NK-92 (cell line): Measurements from ENCODE around the gene NCKAP1.
"Not testable (repeated sequence)": the region's sequence is repeated elsewhere in the genome, so short reads cannot be mapped to it uniquely, and the experiment has no call there.

ENCODE experiments used
- DNase-seq: peaks from one replicate; lab custom pipeline; 2025; ENCODE audit not compliant: unreplicated experiment; lab: John Stamatoyannopoulos, UW

Gene NCKAP1

DNA sequence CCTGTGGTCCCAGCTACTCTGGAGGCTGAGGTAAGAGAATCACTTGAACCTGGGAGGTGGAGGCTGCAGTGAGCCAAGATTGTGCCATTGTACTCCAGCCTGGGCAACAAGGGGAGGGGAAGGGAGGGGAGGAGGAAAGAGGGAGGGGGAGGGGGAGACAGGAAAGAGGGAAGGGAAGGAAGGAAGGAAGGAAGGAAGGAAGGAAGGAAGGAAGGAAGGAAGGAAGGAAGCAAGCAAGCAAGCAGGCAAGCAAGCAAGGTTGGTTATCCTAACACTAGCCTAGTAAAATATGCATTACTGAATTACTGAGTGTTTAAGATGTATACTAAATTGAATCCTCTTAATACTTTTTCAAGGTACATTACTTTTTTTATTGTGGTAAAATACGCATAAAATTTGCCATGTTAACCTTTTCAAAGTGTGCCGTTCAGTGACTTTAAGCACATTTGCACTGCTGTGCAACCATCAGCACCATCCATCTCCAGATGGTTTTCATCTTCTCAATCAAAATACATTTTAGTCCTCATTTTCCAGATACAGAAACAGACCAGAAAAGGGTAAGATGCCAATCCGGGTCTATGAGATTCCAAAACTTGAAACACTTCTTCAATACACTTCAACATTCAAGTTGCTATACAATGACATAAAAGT is 28.9 kb downstream of the NCKAP1 start:
- no peak for DNase-seq

DNA sequence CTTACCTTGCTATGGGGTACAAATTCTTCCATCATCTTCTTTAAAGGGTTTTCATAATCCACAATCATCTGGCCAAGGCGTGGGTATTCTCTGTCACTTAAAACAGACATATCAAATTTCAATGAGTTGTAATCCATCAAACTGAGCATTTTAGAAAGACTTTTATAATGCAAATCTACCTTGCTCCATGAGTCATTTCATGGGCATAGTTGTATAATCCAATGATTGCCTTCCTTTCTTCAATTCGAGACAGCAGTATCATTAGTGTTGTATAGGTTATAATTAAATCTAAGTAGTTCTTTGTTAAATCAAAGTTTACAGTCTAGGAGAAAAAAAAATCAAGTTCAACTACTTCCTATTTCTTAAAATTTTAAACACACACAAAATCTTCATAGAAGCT is 36.3 kb downstream of the NCKAP1 start:
- no peak for DNase-seq

- DNase-seq: no peak
Observed at GRCh38 chr2:183000846-183001245, 37.4 kb downstream of the NCKAP1 start.

- no peak for DNase-seq
Observed at GRCh38 chr2:182999348-183000028, 38.8 kb downstream of the NCKAP1 start.

GRCh38 chr2:182994228-182994912 is 43.9 kb downstream of the NCKAP1 start:
- no peak for DNase-seq

- DNase-seq: no peak
Observed at GRCh38 chr2:182982941-182983340, 55.3 kb downstream of the NCKAP1 start.

GRCh38 chr2:182981475-182981874 is 56.8 kb downstream of the NCKAP1 start:
- not testable (repeated sequence) for DNase-seq

GRCh38 chr2:182980652-182981051 is 57.6 kb downstream of the NCKAP1 start:
- no peak for DNase-seq

DNA sequence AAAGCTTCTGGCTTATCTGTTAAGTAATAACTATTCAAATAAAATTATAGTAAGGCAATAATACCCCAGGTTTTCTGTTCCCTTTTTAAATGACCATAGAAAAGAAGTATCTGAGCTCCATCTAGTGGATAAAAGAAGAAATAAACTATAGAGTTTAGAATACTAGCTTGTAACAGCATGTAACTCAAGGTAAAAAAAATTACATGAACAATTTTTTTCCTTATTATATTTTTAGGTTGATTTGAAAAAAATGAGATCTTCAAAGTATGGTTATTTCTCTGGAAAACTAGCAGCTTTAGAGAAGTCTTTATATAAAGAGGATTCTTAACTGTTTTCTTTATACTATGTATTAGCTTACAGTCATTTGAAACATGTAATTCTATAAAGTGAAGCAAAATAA is 58.1 kb downstream of the NCKAP1 start:
- no peak for DNase-seq

- DNase-seq: no peak
Observed at GRCh38 chr2:182977463-182977862, 60.8 kb downstream of the NCKAP1 start.

- DNase-seq: no peak
Observed at GRCh38 chr2:182973441-182974352, 64.6 kb downstream of the NCKAP1 start.

DNA sequence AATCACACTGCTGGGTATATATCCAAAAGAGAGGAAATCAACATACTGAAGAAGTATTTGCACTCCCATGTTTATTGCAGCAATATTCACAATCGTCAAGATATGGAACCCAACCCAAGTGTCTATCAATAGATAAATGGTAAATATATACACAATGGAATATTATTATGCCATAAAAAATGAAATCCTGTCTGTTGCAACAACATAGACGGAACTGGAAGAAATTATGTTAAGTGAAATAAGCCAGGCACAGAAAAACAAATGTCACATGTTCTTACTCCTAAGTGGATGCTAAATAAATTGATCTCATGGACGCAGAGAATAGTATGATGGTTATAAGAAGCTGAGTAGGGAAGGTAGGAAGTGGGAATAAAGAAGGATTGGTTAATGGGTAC is 65.7 kb downstream of the NCKAP1 start:
- DNase-seq: no peak

DNA sequence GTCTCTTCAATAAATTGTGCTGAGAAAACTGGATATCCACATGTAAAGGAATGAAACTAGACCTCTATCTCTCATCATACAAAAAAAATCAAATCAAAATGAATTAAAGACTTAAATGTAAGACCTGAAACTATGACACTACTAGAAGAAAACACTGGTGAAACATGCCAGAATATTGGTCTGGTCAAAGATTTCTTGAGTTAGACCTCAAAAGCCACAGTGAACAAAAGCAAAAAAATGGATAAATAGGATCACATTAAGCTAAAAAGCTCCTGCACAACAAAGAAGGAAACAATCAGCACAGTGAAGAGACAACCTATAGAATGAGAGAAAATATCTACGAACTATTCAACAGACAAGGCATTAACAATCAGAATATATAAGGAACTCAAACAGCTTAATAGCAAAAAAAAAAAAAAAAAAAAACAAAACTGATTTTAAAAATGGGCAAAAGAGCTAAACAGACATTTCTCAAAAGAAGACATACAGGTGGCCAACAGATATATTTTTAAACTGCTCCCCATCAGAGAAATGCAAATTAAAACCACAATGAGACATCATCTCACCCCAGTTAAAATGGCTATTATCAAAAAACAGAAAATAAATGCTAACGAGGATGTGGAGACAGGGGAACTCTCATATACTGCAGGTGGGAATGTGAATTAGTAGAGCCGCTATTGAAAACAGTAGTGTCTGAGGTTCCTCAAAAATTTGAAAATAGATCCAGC is 66.3 kb downstream of the NCKAP1 start:
- no peak for DNase-seq

DNA sequence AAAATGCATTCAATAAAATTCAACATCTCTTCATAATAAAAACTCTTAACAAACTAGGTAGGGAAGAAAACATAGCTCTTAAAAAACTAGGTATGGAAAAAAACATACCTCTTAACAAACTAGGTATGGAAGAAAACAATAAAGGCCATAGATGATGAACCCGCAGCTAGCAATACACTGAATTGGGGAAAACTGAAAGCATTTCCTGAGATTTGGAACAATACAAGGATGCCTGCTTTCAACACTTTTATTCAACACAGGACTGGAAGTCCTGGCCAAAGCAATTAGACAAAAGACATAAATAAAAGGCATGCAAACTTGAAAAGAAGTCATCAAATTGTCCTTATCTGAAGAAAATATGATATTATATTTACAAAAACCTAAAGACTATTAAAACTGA is 67.8 kb downstream of the NCKAP1 start:
- no peak for DNase-seq

DNA sequence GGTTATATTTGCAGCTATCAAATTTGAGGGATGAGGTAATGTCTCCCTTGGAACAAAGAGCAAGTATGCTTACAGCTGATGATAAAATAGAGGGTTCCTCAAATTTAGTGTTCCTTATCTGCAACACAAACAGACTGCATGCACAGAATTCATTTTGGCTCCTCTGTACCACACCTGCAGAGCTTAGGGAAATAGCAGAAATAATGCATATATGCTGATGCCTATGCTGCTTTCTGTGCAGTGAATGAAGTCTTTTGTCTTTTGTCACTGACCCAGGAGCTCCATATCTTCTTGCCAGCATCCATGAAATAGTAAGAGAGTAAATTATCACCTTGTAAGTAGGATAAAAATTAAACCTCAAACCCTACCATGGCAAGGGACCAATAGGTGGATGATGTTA is 69.8 kb downstream of the NCKAP1 start:
- DNase-seq: no peak

GRCh38 chr2:182966356-182966755 is 71.9 kb downstream of the NCKAP1 start:
- not testable (repeated sequence) for DNase-seq

- no peak for DNase-seq
Observed at GRCh38 chr2:182962641-182963040, 75.6 kb downstream of the NCKAP1 start.

GRCh38 chr2:182960869-182961268 is 77.4 kb downstream of the NCKAP1 start:
- not testable (repeated sequence) for DNase-seq

- no peak for DNase-seq
Observed at GRCh38 chr2:182954789-182955188, 83.5 kb downstream of the NCKAP1 start.

DNA sequence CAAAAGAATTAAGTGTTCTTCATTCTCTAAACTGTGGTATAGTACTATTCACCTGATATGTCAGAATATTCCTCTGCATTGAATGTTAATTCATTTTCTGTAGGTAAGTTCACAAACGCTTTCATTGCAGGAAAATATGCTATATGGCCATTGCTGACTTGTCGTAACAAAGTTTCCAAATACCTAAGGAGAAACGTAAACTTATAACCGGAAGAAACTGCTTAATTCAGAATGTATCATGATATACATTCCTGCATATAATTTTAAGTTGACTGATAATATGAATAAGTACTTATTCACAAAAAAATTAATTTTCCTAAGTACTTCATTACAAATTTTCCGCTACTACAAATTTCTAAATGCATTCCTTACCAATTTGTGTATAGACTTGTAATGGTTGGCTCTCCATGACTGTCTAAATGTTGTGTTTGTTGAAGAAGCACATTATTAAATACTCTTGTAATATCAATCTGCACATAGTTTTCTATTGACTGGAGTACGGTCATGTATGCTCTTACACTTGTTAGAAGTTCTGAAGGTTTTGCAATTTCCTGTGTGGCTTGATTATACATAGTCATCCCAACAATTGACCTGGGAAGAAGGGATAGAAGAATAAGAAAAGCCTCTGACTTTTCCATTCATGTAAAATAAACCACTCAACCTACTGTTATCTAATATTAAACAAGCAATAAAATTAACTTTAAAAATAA is 85.4 kb downstream of the NCKAP1 start:
- DNase-seq: no peak
